Measurements from ENCODE around the gene TEAD4.

Gene TEAD4

DNA sequence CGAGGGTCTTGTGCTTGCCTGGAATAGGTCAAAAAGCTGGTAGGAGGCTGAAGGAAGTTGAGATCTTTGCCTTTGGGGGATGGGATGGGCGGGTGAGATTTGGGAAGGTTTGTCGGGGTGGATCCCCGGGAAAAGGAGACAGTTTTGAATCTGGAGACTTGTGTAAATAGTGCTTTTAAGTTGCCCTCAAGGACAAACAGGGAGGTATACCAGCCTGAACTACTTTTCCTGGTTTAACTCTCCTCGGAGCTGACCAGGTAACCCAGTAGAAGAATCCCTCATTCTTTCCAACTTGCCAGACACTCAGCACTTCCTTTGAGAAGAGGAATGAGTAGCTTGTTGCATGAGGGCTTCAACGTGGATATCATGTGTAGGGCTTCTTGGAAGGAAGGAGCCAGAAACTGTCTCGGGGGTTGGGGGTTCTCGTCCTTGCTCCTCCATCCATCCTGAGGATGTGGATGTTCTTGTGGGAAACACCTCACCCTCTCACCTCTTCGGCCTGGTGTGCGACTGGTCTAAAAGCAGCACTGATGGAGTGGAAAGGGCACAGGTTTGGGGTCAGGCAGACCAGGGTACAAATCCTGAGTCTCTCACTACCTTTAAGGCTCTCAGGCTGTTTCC is 1.9 kb downstream of the TEAD4 start:
- DNase-seq = no peak

DNA sequence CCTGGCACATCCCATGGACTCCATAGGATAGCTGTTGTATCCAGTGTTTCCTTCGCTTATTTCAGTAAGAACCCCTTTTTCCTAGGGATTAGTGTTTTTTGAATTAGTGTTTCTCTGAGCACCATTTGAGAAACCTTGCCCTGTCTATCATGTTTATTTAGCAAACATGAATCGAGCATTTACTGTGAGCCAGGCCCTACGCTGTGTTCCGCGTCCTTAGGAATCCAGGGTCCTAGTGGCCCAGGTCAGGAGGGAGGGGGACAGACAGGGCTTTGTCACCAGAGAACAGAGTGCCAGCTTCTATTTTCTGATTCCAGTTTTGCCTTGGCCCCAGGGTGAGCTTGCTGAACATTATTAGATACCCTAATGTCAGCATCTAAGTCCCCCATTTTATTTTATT is 2.5 kb downstream of the TEAD4 start:
- DNase-seq = no peak

DNA sequence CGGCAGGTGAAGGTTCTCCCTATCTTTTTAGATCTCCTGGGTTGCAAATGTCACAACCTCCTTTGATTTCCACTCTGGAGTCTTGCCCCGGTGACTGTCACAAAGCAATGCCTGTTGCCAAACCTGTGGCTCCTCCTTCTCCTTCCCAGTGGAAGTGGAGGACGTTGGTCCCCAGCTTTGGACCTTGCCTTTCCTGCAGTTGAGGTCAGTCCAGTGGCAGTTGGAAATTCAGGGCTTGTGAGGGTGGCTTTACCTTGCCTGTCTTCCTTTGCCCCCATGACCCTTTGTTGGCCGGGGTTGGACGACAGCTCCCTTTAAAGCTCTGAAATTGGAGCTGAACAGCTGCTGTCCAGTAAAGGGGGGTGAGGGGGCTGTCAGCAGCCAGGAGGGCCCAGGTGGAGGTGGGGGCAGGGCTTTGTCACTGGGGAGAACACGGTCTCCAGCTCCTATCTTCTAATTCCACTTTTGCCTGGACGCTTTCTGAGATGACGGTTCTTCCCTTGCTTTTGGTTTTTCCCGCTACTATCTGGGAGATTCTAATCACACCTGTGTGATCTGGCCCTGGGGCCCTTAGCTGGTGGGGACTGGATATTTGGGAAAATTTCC is 4.1 kb downstream of the TEAD4 start:
- no peak for DNase-seq

DNA sequence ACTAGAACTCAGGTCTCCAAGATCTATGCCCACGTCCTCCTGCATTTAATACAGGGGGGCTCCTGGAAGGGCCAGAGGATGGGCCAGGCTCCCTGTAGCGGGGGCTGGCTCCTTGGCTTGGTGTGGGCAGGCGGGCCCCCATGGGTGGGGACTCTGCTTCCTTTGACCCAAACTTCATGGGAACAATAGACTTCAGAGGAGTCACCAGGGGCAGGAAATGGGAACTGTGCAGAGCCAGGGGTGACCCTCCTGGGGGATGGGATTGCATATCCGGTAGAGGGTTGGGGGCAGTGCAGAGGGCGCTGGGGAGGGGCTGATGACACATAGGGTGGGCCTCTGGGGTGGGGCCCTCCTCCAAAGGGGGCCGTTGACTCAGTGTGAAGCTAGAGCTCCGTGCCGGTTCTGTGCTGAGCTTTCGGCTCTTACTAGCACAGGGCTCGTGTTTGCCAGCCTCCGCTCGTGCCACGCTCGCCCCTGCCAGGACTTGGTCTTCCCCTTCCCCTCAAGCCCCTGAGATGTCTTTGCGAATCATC is 4.6 kb downstream of the TEAD4 start:
- no peak for DNase-seq

DNA sequence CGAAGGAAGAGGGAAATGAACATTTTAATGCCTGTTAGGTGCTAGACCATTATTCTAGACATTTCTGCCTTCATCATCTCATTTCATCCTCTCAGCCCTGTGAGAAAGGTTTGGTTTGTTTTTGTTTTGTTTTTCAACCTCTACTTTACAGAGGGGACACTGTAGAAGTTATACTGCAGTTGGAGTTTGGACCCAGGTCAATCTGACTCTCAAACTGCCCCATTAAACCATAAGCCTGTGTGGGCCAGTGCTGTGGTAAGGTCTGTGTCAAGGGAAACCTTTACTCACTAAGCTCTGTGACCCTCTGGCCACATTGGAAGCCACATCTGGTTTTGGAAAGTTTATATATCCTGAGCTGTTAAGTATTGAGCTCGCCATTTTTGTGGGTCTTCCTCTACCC is 8.5 kb downstream of the TEAD4 start:
- DNase-seq = no peak

DNA sequence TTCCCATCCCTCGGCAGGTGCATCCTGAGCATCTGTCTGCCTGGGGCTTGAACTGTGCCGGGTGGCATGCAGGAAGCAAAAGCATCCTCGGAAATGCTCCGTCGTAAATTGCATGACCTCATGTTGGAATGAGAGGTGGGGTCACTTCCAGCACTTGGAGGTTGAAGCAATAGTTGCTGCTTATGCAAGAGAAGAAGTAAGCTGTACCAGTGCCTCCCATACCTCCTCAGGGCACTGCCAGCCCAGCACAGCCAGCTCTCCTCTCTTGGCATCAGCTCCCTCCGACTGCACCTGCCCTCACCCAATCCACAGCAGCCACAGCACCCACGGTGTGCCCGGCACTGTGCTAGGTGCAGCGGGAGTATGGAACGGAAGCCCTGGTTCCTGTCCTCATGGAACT is 11.5 kb downstream of the TEAD4 start:
- DNase-seq = no peak

DNA sequence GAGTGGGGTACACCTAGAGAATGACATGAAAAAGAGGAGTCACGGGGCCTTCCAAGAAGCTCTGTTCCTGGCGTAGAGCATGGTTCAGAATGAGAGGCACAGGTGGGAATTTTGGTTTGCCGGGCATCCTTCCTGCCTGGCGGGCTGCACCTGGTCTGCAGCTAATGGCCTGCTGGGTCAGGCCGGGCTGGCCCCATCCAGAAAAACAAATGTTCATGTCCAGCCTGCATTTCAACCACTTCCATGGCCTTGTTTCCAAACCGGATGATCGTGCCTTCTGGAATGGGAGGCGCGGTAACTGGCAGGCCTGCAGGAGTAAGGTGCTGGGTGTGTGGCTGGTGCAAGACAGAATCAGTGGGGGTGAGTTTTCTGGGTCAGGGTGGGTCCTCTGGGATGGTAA is 14.4 kb downstream of the TEAD4 start:
- no peak for DNase-seq

DNA sequence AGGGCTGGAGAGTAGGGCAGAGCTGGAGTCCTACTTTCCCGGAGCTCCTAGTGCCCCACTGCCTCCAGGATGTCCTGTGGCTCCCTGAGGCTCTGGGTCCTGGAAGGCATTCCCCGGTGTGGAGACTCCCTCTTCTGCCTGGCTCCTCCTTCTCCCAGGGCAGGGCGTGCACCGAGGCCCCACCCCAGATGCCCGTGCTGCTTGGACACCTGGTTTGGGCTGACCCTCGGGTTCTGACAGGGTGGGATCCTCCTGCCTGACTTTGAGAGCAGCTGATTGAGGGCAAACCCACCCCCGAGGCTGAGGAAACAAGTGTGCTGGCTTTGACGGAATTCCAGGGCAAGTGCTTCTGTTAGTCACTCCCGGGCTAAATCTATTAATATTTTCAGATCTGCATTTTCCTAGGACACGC is 15.4 kb downstream of the TEAD4 start:
- DNase-seq = no peak

DNA sequence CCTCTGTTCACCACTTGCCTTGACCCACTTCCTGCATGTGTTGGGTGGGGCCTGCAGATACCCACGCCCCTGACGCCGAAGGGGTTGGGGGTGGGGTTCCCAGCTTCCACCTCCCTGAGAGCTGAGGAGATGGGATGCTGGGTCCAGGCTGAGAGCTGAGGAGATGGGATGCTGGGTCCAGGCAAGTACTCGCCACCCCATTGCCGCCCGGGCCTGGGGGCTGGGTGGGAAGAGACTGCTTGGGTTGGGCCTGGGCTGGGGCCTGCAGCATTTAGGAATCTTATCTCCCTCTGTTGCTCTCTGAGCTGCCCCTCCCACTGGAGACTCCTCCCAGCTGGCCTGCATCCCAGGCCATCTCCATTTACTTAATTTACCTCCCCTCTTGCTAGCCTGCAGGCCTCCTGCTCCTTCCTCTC is 17.4 kb downstream of the TEAD4 start:
- DNase-seq = no peak

DNA sequence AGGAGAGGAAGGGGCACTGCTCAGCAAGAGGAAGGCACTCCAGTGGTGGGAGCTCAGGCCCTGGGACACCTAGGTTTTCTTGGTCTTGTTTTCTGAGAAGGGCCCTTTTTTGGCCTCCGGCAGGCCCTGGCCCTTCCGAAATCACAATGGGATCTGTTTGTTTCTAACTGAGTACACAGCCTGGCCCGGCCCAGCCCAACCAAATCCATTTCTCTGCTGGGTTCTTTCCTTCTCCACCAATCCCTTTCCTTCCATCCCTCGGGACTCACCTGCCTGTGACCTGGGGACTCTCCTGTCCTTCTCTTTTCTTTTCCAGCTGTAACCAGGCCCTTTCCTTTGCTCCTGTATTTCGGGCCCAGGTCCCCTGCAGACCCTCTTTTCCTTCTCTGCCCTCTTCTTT is 18.6 kb downstream of the TEAD4 start:
- no peak for DNase-seq

DNA sequence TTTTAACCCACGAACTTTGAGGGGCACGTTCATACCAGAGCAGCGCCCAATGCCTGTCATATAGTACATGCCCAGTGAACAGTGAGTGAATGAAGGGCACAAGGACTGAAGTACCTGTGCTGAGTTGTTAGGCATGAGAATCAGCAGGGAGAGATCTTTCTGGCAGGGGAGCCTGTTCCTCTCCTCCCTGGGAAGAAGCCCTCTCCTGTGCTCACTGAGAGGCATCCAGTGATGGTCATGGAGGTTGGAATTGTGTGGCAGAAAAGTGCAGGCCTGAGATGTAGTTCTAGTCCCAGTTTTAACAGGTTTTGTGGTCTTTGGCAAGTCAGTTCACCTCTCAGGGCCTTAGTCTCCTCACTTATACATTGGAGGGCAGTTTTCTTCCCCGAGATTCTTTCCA is 20.6 kb downstream of the TEAD4 start:
- DNase-seq = no peak

DNA sequence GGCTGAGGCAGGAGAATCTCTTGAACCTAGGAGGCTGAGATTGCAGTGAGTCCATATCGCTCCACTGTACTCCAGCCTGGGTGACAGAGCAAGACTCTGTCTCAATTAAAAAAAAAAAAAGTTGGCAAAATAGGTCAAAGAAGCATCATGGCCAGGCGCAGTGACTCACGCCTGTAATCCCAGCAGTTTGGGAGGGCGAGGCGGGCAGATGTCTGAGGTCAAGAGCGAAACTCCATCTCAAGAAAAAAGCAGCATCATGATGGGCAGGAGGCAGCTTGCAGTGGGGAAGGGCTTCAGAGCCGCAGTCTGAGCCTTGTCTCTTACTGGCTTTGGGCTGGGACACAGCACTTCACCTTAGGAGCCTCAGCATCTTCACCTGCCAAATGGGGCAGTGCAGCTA is 21.4 kb downstream of the TEAD4 start:
- DNase-seq = no peak

DNA sequence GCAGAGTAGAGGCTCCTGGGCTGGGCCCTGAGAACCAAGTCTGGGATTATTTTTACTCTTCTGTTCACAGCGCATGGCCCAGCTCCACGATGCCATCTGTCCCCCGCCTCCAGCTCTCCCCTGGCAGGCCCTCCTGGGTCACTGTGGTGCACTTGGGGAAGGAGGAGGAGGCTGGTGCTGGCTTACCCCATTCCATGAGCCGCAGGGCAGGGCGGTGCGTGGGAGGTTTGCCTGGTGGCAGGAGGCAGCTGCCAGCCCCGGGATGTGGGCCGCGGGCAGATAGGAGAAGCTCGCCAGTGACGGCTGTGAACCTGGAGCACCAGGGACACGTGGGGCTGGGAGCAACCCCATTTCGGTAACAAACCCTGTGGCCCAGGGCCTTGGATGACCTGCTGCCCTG is 23.2 kb downstream of the TEAD4 start:
- no peak for DNase-seq

DNA sequence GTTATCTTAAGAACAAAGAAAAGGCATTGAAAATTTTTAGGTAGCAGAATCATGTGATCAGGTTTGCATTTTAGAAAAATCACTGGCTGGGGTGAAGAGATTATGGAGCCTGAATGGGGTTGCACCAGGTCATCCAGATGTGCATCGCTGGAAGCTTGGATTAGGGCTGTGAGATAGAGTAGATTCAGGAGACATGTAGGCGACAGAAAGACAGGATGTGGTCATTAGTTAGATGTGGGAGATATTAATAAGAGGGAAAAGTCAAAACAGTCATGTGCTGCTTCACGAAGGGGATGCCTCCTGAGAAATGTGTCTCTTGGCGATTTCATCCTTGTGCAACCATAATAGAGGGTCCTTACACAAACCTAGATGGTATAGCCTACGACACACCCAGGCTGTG is 25.1 kb downstream of the TEAD4 start:
- no peak for DNase-seq

DNA sequence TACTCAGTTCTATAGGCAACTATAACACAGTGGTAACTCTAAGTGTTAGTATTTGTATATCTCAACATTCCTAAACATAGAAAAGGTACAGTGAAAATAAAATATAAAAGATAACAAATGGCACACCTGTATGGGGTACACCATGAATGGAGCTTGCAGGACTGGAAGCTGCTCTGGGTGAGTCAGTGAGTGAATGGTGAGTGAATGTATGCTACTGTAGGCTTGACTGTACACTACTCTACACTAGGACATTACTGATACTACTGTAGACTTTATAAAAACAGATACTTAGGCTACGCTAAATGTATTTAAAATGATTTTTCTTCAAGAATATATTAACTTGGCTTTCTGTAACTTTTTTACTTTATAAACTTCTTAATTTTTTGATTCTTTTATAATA is 25.5 kb downstream of the TEAD4 start:
- DNase-seq = no peak

DNA sequence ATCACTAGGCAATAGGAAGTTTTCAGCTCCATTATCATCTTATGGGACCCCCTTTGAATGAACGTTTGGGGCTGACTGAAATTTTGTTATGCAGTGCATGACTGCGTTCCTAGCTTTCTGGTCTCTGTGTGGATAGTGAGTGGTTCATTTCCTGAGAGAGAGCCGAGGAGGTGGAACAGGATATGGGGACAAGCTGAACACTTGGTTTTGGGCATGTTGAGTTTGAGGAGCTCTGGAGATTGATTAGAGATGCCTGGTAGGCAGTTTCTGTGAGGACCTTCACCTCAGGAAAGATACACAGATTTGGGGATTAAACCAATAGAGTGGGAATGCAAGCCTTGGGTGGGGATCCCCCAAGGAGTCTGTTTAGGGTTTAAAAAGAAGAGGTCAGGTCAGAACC is 27.7 kb downstream of the TEAD4 start:
- no peak for DNase-seq

DNA sequence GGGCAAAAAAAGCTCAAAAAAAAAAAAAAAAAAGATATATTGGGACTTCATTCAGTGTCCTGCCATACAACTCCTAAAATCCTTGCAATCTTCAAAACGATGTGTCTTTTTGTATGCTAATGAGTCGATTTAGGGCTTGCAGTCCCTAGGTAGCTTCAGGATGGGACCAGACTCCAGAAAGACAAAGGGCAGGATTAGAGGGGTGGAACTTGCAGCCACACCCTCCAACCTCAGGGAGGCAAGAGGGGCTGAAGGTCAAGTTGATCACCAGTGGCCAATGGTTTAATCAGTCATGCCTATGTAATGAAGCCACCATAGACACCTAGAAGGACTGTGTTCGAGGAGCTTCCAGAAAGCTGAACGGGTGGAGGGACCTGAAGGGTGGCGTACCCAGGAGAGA is 29.3 kb downstream of the TEAD4 start:
- DNase-seq = no peak

DNA sequence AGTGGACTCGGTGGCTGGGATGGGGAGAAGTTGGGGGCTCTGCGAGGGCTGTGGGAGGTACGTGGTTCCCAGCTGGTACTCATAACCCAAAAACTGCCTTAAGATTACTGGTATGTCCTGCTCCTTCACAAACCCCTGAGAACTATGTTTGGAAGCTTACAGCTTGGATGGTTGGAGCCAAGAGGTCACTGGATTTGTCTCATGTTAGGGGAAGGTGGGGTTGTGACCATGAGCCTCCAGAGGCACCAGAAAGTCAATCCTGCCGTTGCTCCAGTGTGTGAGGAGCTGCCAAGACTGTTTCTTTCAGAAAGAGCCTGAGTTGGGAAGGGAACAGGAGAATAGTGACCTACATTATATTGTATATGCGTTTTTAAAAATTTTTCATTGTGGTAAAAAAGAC is 33.5 kb downstream of the TEAD4 start:
- DNase-seq = no peak

DNA sequence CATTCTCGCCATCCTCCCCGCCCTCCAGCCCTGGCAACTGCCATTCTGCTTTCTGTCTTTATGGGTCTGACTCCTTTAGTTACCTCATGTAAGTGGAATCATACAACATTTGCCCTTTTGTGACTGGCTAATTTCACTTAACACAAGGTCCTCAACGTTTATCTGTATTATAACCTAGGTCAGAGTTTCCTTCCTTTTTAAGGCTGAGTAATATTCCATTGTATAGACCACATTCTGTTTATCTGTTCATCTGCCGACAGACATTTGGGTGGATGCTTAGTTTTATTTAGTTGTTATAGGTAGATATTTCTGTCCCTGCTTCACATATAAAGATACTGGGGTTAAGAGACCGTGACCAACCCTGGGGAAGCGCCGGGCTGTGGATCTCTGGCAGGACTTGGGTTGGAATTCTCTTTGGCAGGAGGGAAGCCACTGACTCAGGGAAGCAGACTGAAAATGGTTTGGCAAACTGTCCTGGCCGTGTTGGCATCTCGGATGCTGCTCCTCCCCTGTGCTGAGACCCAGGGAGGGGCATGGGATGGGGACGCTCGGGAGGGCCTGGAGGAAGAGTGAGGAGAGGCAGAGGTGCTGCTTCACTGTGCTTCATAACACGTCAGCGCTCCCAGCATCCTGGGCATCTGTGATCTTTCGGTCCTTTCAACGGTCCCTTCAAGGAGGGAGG is 38.9 kb downstream of the TEAD4 start:
- no peak for DNase-seq

DNA sequence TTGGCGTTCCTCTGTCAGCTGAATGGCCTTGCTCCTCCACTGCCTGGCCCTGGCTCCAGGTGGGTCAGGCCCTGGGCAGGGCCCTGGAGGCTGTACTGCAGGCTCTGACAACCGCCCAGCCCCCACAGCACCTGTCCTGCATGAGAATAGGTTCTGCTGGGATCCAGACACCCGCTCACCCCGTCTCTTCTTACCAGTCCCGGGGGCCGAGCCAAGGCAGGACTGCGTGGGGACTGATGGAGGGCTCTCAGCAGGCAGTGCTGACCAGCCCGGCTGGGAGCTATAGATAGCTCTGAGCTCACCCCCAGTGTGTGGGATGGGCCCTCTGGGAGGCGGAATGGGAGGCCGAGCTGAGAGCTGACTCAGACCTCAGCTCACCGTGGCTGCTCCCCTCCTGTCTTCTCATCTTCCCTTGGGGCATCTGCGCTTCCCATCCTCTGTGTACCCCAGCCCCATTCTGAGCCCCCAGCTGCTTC is 39.6 kb downstream of the TEAD4 start:
- no peak for DNase-seq

DNA sequence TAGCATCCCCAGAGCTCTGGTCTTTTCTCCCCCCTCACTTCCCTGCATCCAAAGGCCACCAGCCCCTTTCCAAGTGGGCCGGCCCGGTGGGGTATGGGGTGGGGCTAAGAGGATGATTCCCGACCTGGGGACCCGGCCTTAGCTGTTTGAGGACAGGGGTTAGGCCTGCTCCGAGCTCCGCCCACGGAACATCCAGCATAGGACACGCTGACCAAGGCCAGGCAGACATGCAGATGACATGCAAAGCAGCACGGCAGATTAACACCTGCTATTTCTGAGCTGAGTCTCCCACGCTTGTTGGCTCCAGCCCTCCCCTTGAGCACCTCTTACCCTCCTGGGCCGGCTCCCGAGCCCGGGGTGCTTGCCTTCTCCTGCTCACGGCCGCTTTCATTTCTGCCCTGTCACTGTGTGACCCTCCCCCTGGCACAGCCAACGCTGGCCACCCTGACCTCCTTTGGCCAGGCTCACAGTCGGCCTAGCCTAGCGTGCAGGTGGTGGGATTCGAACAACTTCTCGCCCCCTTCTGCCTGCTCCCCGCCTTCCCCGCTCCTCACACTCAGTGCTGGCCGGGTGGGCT is 40.2 kb downstream of the TEAD4 start:
- no peak for DNase-seq

DNA sequence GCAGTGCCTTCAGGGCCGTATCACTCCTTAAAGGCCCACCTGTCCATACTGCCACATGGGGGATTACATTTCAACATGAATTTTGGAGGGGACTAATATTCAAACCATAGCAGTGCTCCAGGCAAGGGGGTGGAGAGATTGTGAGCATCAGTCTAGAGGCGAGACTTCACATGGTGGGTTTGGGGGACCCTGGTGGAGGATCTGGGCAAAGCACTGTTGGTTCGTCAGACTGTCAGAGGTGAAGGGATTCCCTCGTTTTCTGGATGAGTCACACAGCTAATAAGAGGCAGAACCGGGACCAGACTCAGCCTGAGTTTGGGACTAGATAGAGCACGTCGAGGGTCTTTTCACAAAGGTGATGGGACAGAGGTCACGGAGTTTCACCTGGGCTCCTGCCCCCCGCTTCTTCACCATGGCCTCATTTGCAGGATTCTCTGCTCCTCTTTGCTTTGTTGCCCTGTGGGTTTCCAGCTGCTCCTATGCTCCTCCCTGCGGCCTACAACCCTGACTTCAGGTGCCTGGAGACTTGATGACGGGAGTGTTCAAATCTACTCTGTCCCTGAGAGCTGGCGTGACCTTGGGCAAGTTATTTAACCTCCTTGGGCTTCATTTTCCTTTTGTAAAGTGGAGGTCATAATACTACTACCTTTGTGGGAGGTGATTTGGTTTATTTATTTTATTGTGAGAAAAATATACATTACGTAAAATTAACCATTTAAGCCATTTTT is 41.5 kb downstream of the TEAD4 start:
- DNase-seq = no peak

DNA sequence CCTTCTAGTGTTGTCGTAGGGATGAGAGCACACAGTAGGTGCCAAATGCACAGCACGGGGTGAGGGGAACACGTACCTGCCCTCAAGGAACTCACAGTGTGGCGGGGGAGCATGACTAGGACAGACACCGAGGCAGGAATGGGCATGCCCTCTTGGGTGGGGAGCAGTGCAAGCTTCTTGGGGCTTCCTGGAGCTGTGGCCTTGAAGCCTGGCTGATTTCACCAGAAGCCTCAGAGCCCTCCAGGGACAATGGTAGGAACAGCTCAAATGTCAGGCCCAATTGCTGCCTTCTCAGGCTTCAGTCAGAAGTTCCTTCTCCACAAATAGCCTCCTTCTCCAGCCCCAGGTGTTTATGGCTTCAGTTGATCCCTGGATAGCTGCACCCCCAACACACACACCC is 43.4 kb downstream of the TEAD4 start:
- no peak for DNase-seq
